Neural crest cell (in vitro differentiated cells): ENCODE results near the gene INSM1. TPM values are rescaled to one million over a fixed set of nuclear protein-coding genes. Genes with fewer than 3 reads are reported as not detected.

Source experiments
- DNase-seq: peaks from one replicate; pipeline ENCODE4 v3.0.0; 2021; ENCODE audit warnings: low read depth, mixed read lengths, low spot score
- H3K27ac Mint-ChIP-seq: one replicate; pipeline ENCODE4 v1.8.0; 2021; ENCODE audit warnings: mild to moderate bottlenecking, mixed read lengths; ENCODE audit not compliant: unreplicated experiment
- H3K27me3 Mint-ChIP-seq: 2 replicates; pipeline ENCODE4 v1.8.0; 2021; ENCODE audit warnings: low read depth, mild to moderate bottlenecking, mixed read lengths
- H3K36me3 Mint-ChIP-seq: 2 replicates; pipeline ENCODE4 v1.8.0; 2021; ENCODE audit warnings: low read depth, mild to moderate bottlenecking, mixed read lengths
- H3K4me1 Mint-ChIP-seq: 2 replicates; pipeline ENCODE4 v1.8.0; 2021; ENCODE audit warnings: mixed read lengths
- H3K4me3 Mint-ChIP-seq: one replicate; pipeline ENCODE4 v1.8.0; 2021; ENCODE audit warnings: mild to moderate bottlenecking, mixed read lengths
- H3K9me3 Mint-ChIP-seq: 2 replicates; pipeline ENCODE4 v1.8.0; 2021; ENCODE audit warnings: mixed read lengths
- CTCF ChIP-seq: fragments of 200-600 bp; sonication (generic); conservative IDR thresholded peaks from 2 replicates; pipeline ENCODE4 v1.5.0; 2021; ENCODE audit warnings: antibody characterized with exemption, mild to moderate bottlenecking
- total RNA-seq: library from RNA; stranded (reverse); gene quantifications from 2 replicates; pipeline ENCODE4 v1.2.1, GENCODE V29; 2021

Gene INSM1
- total RNA-seq, 1 donor from 2014 or later, result 22.6 TPM

GRCh38 chr20:20371083-20371482 lies 3.2 kb downstream of the INSM1 start:
- H3K4me1 Mint-ChIP-seq, result peaks cover 12% of the 10 kb centered on the region
- DNase-seq, result no peak
- no peak overlapping the region for H3K27ac Mint-ChIP-seq
- H3K9me3 Mint-ChIP-seq, result no peaks in the 10 kb centered on the region
- TF ChIP-seq CTCF, result no peak
- peaks cover 84% of the 10 kb centered on the region for H3K27me3 Mint-ChIP-seq
- peak overlapping the region; percentile 76 for H3K4me3 Mint-ChIP-seq
- H3K36me3 Mint-ChIP-seq, result no peaks in the 10 kb centered on the region

- Mint-ChIP-seq H3K4me1 (peaks cover 6% of the 10 kb centered on the region), H3K27me3 (peaks cover 84% of the 10 kb centered on the region), H3K36me3 (no peaks in the 10 kb centered on the region), H3K9me3 (no peaks in the 10 kb centered on the region), H3K4me3 (peak overlapping the region; percentile 3), H3K27ac (no peak overlapping the region)
- TF ChIP-seq CTCF, result no peak
- DNase-seq, result no peak
Observed at GRCh38 chr20:20371681-20372080, 3.8 kb downstream of the INSM1 start.

- H3K27me3 Mint-ChIP-seq, result peaks cover 77% of the 10 kb centered on the region
- H3K4me3 Mint-ChIP-seq, result peak overlapping the region; percentile 6
- no peak overlapping the region for H3K27ac Mint-ChIP-seq
- peaks cover 5% of the 10 kb centered on the region for H3K4me1 Mint-ChIP-seq
- H3K36me3 Mint-ChIP-seq, result no peaks in the 10 kb centered on the region
- DNase-seq, result no peak
- no peaks in the 10 kb centered on the region for H3K9me3 Mint-ChIP-seq
- no peak for TF ChIP-seq CTCF
Observed at GRCh38 chr20:20373091-20373571, 5.2 kb downstream of the INSM1 start.

GRCh38 chr20:20375862-20376261 lies 8.0 kb downstream of the INSM1 start:
- Mint-ChIP-seq H3K9me3 (peaks cover 5% of the 10 kb centered on the region), H3K4me3 (no peak overlapping the region), H3K36me3 (peaks cover 2% of the 10 kb centered on the region), H3K27me3 (peaks cover 66% of the 10 kb centered on the region), H3K27ac (no peak overlapping the region), H3K4me1 (no peaks in the 10 kb centered on the region)
- TF ChIP-seq CTCF, result no peak
- DNase-seq, result no peak

GRCh38 chr20:20386192-20386591 lies 18.3 kb downstream of the INSM1 start:
- Mint-ChIP-seq H3K27me3 (peaks cover 52% of the 10 kb centered on the region), H3K9me3 (peaks cover 4% of the 10 kb centered on the region), H3K4me1 (no peaks in the 10 kb centered on the region), H3K4me3 (no peak overlapping the region), H3K27ac (no peak overlapping the region), H3K36me3 (peaks cover 9% of the 10 kb centered on the region)
- DNase-seq, result no peak
- no peak for TF ChIP-seq CTCF

- DNase-seq, result no peak
- peaks cover 19% of the 10 kb centered on the region for H3K4me1 Mint-ChIP-seq
- no peak overlapping the region for H3K27ac Mint-ChIP-seq
- TF ChIP-seq CTCF, result no peak
- peaks cover 63% of the 10 kb centered on the region for H3K27me3 Mint-ChIP-seq
- H3K9me3 Mint-ChIP-seq, result no peaks in the 10 kb centered on the region
- no peak overlapping the region for H3K4me3 Mint-ChIP-seq
- H3K36me3 Mint-ChIP-seq, result peaks cover 7% of the 10 kb centered on the region
Observed at GRCh38 chr20:20390393-20390792, 22.5 kb downstream of the INSM1 start.
